Measurements from ENCODE around the gene DNAJC1.

The DNAJC1 gene

GRCh38 chr10:21954132-21954531 lies 49.4 kb downstream of the DNAJC1 start:
- no peak for DNase-seq

- DNase-seq = peak in 1 of 2 experiments; percentile 46
These were observed 49.9 kb downstream of the DNAJC1 start for GRCh38 chr10:21953585-21954057.

- no peak for DNase-seq
These were observed 53.0 kb downstream of the DNAJC1 start for GRCh38 chr10:21950566-21950965.

GRCh38 chr10:21946946-21947345 lies 56.6 kb downstream of the DNAJC1 start:
- no peak for DNase-seq

GRCh38 chr10:21944727-21945386 lies 58.7 kb downstream of the DNAJC1 start:
- DNase-seq = no peak

DNA sequence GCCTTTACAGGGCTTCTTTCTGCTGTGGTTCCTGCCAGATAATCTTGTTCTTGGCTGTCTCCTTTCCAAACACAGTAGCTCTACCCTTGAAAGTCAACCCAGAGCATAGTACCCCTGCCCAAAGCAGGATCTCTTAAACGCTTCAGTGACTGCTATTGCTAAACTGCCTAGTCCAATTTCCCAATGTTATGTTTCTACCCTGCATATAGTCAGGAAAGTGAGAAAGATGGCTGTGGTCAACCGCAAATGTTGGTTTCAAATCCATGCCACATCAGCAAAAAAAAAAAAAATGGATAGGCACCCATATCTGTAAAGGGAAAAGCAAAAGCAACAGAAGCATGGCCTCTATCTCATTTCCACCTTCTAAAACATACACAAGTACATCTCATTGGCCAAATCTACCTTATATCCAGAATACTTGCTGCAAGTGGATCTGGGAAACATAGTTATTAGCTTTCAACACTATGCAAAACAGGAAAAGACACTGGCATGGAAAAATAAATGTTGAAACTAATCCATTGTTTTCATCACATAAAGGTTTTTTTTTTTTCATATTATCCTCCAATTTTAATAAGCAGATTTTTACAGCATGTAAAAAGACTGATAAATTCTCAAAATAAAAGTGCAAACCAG lies 59.8 kb downstream of the DNAJC1 start:
- no peak for DNase-seq

DNA sequence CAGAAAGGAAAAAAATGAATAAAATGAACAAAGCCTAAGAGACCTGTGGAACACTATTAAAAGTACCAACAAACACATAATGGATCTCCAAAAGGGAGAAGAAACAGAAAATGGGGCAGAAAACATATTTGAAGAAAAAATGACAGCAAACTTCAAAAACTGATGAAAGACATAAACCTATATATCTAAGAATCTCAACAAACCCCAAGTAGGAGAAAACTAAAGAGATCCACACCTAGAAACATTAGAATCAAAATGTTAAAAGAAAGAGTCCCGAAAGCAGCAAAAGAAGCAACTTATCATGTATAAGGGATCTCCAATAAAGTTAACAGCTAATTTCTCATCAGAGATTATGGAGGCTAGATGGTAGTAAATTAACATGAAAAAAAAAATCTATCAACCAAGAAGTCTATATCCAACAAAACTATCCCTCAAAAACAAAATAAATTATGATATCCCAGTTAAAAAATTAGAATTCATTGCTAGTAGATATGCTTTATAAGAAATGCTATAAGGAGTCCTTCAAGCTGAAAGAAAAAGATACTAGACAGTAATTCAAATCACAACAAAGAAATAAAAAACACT lies 68.0 kb downstream of the DNAJC1 start:
- no peak for DNase-seq

DNA sequence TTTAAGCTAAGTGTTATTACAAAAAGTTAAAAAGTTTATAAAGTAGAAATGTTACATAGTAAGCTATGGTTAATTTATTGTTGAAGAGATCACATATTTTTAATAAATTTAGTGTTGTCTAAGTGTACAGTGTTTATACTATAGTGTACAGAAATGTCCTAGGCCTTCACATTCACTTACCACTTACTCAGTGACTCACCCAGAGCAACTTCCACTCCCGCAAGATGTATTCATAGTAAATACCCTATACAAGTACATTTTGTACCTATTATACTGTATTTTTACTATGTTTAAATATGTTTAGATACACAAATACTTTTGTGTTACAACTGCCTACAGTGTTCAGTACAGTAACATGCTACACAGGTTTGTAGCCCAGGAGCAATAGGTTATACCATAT lies 69.2 kb downstream of the DNAJC1 start:
- no peak for DNase-seq

DNA sequence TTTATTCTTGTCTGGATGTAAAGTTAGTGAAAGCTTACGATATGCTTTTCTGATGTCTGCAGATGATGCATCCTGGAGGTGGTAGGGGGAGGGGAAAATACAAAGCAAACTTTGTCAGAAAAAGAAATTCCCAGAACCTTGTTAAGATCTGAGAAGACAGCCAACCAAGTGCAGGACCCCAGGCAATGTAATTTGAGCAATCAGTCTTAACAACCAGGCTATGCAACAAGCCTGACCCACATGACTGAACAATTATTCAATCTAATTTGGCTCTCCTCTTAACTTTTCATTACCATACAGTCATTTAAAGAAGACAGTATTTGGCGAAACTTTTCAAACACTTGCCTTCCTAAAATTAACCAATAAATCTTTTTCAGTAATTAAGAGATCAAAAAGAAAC lies 74.5 kb downstream of the DNAJC1 start:
- DNase-seq = no peak

GRCh38 chr10:21927631-21928353 lies 75.7 kb downstream of the DNAJC1 start:
- DNase-seq = no peak

DNA sequence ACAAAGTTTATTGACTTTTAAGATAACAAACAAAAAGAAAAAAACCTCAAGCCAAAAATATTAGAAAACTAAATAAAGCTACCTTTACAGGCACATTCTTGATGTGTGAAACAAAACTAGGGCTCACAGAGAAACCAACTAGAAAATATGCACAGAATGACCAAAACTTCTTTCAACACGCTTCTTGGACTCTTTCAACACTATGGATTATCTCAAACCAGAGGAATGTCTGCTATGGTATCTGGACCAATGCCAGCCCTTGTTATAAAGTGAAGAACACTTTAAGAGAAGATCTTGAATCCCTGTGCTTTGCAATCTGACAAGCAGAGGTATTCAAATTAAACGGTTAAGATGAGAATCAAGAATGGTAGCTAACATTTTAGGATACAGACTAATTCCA lies 76.6 kb downstream of the DNAJC1 start:
- DNase-seq = no peak

DNA sequence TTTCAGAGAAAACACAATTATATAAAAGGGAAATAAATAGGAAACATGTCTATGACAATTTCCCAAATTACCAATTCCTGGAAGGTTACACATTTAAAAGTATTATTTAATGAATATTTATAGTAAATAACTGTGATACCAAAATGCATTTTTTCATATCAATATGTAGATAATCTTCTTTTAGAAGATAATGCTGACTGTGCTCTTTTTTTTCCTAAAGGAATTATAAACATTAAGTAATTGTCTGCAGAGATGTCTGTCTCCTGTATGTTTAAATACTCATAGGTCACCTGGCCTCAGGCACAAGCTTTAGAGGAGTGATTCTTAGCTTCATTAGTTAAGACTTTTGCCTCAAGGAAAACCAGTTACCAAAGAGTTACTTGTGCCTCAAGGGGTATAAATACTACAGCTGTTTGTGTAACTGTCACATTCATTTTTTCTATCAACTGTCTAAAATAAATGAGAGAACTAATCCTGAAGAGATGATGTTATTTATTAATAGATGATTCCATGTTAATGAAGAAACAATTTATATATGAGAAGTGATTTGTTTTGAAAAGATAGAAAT lies 77.1 kb downstream of the DNAJC1 start:
- no peak for DNase-seq

- DNase-seq = no peak
These were observed 77.7 kb downstream of the DNAJC1 start for GRCh38 chr10:21925851-21926250.

DNA sequence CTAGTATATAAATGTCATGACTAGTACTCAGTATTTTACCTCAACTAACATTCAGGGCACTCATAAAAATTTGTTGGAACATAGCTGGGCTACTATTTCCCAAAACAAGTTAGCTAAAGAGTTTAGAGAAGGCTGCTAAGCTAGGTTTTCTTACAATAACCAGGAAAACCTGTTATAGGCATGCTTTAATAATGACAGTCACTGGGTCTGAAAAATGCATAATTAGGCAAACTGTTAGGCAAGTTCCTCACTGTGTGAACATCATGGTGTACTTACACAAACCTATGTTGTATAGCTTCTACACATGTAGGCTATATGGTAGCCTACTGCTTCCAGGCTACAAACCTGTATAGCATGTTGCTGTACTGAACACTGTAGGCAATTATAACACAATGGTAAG lies 79.0 kb downstream of the DNAJC1 start:
- DNase-seq = no peak

- no peak for DNase-seq
These were observed 82.9 kb downstream of the DNAJC1 start for GRCh38 chr10:21920633-21921032.

GRCh38 chr10:21919906-21920305 lies 83.6 kb downstream of the DNAJC1 start:
- DNase-seq = no peak

GRCh38 chr10:21919117-21919516 lies 84.4 kb downstream of the DNAJC1 start:
- no peak for DNase-seq

DNA sequence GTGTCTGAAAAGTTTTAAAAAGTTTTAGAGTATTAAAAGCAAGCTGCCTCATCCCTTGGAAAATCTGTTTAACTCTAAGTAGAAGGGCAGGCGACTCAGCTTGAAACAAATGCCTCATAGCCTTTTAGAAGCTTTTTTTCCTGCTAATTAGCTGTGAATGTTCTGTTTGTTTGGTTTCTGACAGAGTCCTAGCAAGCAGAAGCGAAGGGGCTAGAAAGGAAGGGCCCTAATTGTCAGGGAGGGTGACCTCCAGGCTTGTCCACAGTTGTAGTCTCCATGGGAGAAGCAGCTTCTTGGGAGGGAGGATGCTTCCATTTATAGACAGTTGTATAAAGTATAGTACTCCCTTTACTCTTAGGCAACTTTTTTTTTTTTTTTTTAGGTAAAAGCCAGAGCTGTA lies 90.9 kb downstream of the DNAJC1 start:
- DNase-seq = no peak

- DNase-seq = no peak
These were observed 92.7 kb downstream of the DNAJC1 start for GRCh38 chr10:21910798-21911197.

- DNase-seq = no peak
These were observed 96.1 kb downstream of the DNAJC1 start for GRCh38 chr10:21907436-21907835.

DNA sequence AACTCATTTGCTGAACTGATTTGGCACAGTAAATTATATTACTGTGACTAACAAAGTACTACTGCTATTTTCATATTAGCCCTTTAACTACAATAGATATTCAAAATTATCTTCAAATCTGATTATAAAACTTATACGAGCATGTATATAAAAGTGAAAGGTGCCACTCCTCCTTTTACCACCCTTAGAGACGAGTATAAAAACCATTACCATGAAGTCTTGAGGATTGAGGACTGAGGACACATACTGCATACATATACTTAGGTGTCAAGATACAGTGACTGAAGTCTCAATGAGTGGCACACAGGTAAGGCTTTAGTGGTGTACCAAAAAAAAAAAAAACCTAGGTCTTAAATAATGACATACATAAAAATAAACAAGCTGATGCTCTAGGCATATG lies 98.6 kb downstream of the DNAJC1 start:
- no peak for DNase-seq

- DNase-seq = no peak
These were observed 103.8 kb downstream of the DNAJC1 start for GRCh38 chr10:21899736-21900135.

DNA sequence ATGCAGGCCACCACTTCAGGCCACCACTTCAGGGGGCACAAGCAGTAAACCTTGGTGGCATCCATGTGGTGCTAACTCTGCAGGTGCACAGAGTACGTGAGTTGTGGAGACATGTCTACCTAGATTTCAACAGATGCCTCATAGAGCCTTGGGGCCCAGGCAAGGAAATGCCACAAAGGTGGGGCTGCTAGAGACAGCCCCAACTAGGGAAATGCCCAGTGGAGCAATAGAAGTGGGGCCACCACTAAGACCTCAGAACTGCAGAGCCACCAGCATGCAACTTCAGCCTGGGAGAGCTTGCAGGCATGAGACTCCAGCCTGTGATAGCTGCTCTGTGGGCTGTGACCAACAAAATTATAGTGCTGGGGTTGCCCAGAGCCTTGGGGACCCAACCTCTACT lies 107.6 kb downstream of the DNAJC1 start:
- no peak for DNase-seq

Measured in NCI-H524 (cell line).